BE2C (cell line): ENCODE measurements around the gene GNLY.
A peak's percentile ranks its signal among the peaks of the same experiment; 100 is the strongest.
"Not testable (repeated sequence)": the region's sequence is repeated elsewhere in the genome, so short reads cannot be mapped to it uniquely, and the experiment has no call there.

Experiments used
- DNase-seq: peaks from one replicate; pipeline ENCODE4 v3.0.0-alpha.2; 2020
- H3K27me3 ChIP-seq: fragments of 250-450 bp; sonication (Bioruptor Pico); 2 replicates; pipeline ENCODE4 v1.5.1; 2020; ENCODE audit warnings: mild to moderate bottlenecking
- H3K36me3 ChIP-seq: fragments of 250-450 bp; sonication (Bioruptor Pico); 2 replicates; pipeline ENCODE4 v1.5.1; 2020; ENCODE audit warnings: mild to moderate bottlenecking
- H3K4me1 ChIP-seq: fragments of 250-450 bp; sonication (Bioruptor Pico); 2 replicates; pipeline ENCODE4 v1.5.1; 2020
- H3K4me3 ChIP-seq: 2 replicates; pipeline ENCODE4 v1.5.1; 2011; ENCODE audit warnings: low read depth, low read length
- H3K9me3 ChIP-seq: fragments of 250-450 bp; sonication (Bioruptor Pico); 2 replicates; pipeline ENCODE4 v1.5.1; 2020
- TF ChIP-seq, protein P1 (sequence below): IDR thresholded peaks from 2 replicates; pipeline ENCODE4 v1.5.1; 2012; ENCODE audit warnings: mild to moderate bottlenecking, low read depth, low read length

The GNLY gene

DNA sequence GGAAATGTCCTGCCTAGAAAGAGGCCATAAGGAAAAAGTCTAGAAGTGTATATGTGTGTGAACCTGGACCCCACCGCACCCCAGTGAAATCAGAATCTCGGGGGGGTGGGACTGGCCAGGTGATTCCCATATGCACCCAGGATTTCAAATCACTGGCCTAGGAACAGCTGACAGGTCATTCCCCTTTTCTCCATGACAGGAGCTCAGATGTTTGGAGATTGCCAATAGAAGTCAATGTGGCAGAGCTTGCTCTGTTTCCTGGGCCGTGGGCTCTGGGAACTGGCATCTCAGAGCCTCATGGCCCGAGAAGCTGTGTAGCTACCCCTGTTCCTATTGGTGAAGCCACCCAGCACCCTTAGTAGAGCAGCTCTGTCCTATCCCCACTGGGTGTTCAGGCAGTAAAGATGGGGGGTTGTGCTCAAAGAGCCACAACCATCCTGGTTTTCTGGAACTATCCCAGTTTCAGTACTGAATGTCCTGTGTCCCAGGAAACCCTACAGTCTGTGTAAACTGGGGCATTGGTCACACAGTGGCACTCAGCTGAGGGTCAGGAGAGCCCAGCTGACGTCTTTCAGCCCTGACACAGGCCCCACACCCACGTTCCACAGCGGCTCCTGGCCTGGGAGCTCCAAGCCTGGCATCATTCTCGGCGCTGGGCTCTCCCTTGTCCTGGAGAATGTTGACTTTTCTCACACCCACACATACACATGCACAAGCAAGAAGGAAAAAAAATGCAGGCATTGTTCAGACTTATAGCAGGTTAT lies 18.9 kb downstream of the GNLY start:
- Histone ChIP-seq H3K27me3 (no peaks in the 10 kb centered on the region), H3K9me3 (no peaks in the 10 kb centered on the region), H3K36me3 (no peaks in the 10 kb centered on the region), H3K4me1 (peaks cover 4% of the 10 kb centered on the region; the same call in 1 of the 2 replicates), H3K4me3 (no peak overlapping the region)
- TF ChIP-seq, protein P1, sequence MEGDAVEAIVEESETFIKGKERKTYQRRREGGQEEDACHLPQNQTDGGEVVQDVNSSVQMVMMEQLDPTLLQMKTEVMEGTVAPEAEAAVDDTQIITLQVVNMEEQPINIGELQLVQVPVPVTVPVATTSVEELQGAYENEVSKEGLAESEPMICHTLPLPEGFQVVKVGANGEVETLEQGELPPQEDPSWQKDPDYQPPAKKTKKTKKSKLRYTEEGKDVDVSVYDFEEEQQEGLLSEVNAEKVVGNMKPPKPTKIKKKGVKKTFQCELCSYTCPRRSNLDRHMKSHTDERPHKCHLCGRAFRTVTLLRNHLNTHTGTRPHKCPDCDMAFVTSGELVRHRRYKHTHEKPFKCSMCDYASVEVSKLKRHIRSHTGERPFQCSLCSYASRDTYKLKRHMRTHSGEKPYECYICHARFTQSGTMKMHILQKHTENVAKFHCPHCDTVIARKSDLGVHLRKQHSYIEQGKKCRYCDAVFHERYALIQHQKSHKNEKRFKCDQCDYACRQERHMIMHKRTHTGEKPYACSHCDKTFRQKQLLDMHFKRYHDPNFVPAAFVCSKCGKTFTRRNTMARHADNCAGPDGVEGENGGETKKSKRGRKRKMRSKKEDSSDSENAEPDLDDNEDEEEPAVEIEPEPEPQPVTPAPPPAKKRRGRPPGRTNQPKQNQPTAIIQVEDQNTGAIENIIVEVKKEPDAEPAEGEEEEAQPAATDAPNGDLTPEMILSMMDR = no peak
- no peak for DNase-seq

DNA sequence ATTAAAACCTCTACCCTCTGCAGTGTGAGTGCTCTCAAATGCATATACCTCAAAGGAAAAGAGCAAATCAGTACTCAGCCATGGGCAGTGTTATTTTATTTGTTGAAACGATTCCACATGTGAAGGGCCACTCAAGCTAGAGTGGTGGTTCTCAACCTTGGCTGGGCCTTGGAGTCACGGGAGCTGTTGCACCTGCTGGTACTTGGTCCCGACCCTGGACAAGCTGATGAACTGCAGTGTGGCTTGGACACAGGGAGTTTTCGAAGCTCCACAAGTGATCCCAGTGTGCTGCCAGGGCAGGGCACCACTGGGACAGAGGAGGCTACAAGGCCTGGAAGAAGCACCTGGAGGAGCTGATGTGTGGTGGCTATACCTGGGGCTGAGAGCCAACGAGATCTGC lies 19.7 kb downstream of the GNLY start:
- DNase-seq = no peak

DNA sequence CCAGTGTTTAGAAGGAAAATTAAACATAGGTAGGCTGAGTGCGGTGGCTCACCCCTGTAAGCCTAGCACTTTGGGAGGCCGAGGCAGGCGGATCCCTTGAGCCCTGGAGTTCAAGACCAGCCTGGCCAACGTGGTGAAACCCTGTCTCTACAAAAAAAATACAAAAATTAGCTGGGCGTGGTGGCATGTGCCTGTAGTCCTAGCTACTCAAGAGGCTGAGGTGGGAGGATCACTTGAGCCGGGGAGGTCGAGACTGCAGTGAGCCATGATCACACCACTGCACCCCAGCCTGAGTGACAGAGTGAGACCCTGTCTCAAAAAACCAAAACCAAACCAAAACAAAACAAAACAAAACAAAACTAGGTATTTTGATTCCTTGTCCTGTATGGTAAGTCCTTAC lies 20.3 kb downstream of the GNLY start:
- not testable (repeated sequence) for H3K4me1 ChIP-seq, H3K36me3 ChIP-seq, H3K4me3 ChIP-seq, DNase-seq, H3K27me3 ChIP-seq, H3K9me3 ChIP-seq

More for the DNA sequence above, 19.7 kb downstream of the GNLY start:
- Histone ChIP-seq H3K4me1 (peaks cover 4% of the 10 kb centered on the region; the same call in 1 of the 2 replicates), H3K36me3 (no peaks in the 10 kb centered on the region), H3K27me3 (no peaks in the 10 kb centered on the region), H3K4me3 (no peak overlapping the region), H3K9me3 (no peaks in the 10 kb centered on the region)
- TF ChIP-seq, protein P1 = no peak

DNA sequence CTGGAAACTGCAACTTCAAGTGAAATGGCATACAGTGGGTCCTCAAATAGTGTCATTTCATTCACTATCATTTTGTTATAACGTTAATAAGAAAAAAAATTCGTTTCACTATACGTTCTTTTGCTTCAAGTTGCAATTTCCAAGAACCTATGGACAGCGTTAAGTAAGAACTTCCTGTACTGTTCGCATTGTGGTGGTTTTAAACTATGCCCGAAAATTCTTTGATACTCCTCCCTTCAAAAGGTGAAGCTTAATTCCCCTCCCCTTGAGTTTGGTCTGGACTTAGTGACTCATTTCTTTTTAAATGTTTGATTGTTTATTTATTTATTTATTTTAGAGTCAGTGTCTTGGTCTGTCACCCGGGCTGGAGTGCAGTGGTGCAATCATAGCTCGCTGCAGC lies 20.7 kb downstream of the GNLY start:
- DNase-seq = no peak
- TF ChIP-seq, protein P1 = no peak
- Histone ChIP-seq H3K36me3 (no peaks in the 10 kb centered on the region), H3K4me1 (peaks cover 4% of the 10 kb centered on the region; the same call in 1 of the 2 replicates), H3K27me3 (no peaks in the 10 kb centered on the region), H3K4me3 (no peak overlapping the region), H3K9me3 (no peaks in the 10 kb centered on the region)

DNA sequence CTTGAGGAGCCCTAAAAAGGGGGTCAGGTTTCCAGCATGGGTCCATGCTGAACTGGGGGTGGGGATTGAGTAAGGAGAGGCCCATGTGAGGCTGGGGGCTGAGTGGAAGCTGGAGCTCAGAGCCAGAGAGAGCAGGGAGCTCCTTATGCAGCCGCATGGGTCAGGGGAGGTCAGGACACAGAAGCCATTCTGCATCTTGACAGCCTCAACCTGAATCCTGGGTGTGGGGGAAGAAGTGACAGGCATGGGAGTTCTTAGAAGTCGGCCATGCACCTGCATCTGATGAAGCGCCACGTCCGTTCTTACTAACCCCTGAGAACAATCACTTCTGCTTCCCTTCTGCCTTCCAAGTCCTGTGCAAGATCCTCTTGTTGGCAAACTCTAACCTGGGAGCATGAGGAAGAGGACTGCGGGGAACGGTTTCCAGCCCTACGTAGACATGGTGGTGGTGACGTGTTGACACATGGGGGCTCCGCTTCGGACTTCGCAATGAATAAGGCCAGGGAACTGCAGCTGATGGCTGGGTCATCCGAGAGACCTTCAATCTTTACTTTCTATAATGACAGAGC lies 22.3 kb downstream of the GNLY start:
- peaks cover 4% of the 10 kb centered on the region; the same call in 1 of the 2 replicates for H3K4me1 ChIP-seq
- H3K4me3 ChIP-seq = no peak overlapping the region
- no peaks in the 10 kb centered on the region for H3K9me3 ChIP-seq
- DNase-seq = no peak
- TF ChIP-seq, protein P1 = no peak
- no peaks in the 10 kb centered on the region for H3K36me3 ChIP-seq
- no peaks in the 10 kb centered on the region for H3K27me3 ChIP-seq

DNA sequence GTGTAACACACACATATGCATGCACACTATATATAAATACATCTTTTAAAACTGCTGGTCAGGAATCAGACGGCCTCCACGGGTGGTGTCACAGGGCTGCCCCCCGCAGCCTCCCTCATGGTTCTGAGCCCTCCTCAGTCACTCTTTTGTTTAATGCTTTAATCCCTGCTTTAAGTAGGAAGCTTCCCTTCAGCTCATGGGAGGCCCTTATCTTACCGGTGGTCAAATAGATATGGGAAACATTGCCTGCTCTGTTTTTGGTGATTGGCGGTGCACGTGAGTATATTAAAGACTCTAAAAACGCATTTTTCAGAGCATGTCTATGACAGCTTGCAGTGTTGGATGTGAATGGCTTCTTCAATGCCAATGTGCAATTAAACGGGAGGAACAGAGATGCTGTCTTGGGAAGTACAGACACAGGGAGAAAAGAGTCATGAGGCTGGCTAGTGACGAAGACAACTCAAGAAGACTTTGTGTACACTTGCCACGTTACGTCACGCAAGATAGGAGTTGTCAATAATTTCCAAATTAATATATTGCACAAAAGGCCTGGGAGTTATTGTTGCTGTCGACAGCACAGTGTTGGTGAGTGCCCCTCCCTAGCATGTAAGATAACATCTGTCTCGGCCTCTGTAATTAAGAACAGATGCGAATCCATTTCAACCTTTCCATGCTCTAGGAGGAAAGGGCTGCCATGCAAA lies 23.3 kb downstream of the GNLY start:
- Histone ChIP-seq H3K27me3 (no peaks in the 10 kb centered on the region), H3K36me3 (no peaks in the 10 kb centered on the region), H3K4me3 (peak overlapping the region; percentile 31), H3K4me1 (peaks cover 4% of the 10 kb centered on the region; the same call in 1 of the 2 replicates), H3K9me3 (no peaks in the 10 kb centered on the region)
- peak; percentile 23 for DNase-seq
- TF ChIP-seq, protein P1 = no peak
